Fibroblast of lung (primary cell): Measurements from ENCODE around the gene PCDHB10.

Source experiments
- CTCF ChIP-seq, 2 donors: IDR thresholded peaks in 1 of 2; conservative IDR thresholded peaks in 1 of 2; 1 replicate in 1 of 2; 2 replicates in 1 of 2; pipeline ENCODE4 v1.5.1; 2011 to 2012; ENCODE audit warnings: low read length in 2 of 2, control low read depth in 1 of 2, inconsistent platforms in 1 of 2, low read depth in 1 of 2, mild to moderate bottlenecking in 1 of 2
- EZH2 ChIP-seq: IDR thresholded peaks from 2 replicates; pipeline ENCODE4 v1.5.1; 2012; ENCODE audit warnings: low read length, control low read depth, mild to moderate bottlenecking; ENCODE audit errors: missing control alignments

- TF ChIP-seq CTCF (conservative IDR thresholded peaks at IDR 0.05 in 1 of 2, IDR thresholded peaks at IDR 0.05 in 1 of 2; ENCODE audit: low read depth in 1 of 2, low read length in 2 of 2) (peak; percentile 17 to 19), EZH2 (no peak)
Measured at GRCh38 chr5:141186897-141187512, 5.1 kb upstream of the PCDHB10 start, which contains the start of gene PCDHB9.
